SH-SY5Y (cell line): Measurements from ENCODE around the gene HOXD12.
A peak's percentile ranks its signal among the peaks of the same experiment; 100 is the strongest.

Experiments
- GATA2 ChIP-seq: IDR thresholded peaks from 2 replicates; pipeline ENCODE4 v1.6.1; 2011; ENCODE audit warnings: mild to moderate bottlenecking, low read depth, low read length
- GATA3 ChIP-seq: IDR thresholded peaks from 2 replicates; pipeline ENCODE4 v1.6.1; 2011; ENCODE audit warnings: low read depth, mild to moderate bottlenecking, low read length, moderate library complexity

Gene HOXD12

DNA sequence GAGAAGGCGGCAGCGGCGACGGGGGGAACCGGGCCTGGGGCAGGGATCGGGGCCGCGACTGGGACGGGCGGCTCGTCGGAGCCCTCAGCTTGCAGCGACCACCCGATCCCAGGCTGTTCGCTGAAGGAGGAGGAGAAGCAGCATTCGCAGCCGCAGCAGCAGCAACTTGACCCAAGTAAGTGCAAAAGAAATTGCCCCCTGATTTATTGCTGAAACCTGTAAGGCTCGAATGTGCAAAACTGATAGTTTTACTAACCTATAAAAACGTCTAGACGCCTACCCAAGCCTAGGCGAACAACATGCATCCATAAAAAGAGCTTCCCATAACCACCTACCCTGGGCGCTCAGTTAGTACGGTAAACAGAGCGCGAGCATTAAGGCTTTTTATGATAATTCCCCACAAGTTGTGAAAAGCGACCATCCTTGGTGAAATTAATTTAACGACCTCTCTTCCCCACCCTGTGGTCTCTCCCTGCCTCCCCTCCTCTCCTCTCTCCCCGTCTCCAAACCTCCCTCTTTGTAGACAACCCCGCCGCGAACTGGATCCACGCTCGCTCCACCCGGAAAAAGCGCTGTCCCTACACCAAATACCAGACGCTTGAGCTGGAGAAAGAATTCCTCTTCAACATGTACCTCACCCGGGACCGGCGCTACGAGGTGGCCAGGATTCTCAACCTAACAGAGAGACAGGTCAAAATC lies 24.0 kb downstream of the HOXD12 start:
- no peak for TF ChIP-seq GATA3
- TF ChIP-seq GATA2, result no peak

DNA sequence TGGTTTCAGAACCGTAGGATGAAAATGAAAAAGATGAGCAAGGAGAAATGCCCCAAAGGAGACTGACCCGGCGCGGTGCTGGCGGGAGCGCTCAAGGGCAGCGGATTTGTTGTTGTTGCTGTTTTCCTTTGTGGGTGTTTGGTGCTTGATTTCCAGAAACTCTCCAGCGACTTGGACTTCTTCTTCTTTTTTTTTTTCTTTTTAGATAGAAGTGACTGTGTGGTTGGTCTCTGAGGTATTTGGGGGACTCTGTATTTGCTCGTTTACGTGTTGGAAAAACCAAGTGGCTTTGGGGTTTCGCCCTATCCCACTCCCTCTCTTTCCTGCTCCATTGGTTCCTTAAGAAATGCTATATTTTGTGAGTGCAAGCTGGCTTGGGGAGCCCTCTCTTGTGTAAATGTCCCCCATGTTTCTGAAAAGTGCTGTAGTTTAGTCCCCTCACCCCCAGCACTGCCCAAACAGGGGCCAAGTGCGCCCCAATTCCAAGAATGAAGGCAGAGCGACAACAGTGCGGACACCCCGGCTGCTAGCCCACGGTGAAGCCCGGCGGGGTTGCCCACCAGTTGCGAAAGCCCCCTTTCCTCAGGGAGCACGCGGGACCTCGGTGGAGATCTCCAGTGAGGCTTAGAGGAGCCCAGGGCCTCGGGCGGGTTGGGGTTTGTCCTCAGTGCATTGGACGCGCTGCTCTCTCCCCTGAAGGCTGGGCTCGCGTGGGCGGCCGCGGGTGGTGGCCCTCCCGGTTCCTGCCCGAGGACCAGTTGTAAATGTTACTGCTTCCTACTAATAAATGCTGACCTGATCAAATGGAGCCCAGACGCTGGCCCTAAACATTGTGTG lies 24.7 kb downstream of the HOXD12 start:
- TF ChIP-seq GATA3 (no peak), GATA2 (no peak)

DNA sequence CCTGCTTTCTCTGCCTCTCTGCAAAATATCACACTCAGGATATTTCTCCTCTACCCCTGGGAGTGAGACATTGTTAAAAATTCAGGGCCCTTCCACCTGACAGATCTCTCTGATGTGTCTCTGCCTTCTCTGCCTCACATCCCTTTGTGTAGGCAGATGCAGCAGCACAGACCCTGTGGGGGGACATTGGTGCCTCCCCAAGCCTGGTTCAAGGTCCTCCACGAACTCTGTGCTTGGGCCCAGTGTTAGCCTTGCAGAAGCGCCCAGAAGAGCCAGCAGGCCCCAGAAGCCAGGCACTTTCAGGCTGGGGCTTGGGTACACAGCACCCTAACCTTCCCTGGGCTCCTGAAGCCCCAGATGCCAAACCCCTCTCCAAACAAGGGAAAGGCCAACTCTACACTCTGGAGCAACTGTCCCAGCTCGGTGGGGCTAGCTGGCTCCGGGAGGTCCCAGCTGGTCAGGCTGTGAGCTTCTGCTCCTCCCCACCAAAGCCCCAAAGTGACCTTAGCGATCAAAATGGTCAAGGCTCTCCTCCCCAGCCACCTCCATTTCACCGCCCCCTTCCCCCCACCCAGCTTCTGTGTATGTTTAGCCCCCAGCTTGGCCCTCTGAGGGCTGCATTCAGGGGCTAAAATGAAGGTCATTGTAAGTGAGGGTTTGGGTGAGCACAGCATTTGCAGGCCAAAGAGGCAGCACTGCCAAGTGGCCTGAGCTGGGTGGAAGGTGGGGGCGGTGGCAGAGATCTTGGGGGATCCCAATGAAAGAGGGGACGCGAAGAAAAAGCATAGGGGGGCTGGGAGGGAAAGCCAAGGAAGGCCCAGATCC lies 25.6 kb downstream of the HOXD12 start:
- TF ChIP-seq GATA2, result no peak
- TF ChIP-seq GATA3, result no peak

DNA sequence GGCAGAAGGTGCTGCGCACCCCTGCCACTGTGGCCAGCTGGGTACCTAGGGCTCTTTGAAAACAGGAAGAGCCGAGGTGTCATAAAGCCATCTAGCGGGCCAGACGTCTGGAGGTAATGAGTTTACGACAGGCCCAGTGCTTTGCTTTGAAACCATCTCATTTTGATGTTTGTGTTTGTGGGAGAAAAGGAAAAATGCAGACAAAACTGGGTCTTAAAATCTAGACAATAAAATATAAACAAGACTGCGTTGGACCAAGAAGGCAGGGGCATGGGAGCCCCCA lies 26.1 kb downstream of the HOXD12 start:
- TF ChIP-seq GATA2, result no peak

DNA sequence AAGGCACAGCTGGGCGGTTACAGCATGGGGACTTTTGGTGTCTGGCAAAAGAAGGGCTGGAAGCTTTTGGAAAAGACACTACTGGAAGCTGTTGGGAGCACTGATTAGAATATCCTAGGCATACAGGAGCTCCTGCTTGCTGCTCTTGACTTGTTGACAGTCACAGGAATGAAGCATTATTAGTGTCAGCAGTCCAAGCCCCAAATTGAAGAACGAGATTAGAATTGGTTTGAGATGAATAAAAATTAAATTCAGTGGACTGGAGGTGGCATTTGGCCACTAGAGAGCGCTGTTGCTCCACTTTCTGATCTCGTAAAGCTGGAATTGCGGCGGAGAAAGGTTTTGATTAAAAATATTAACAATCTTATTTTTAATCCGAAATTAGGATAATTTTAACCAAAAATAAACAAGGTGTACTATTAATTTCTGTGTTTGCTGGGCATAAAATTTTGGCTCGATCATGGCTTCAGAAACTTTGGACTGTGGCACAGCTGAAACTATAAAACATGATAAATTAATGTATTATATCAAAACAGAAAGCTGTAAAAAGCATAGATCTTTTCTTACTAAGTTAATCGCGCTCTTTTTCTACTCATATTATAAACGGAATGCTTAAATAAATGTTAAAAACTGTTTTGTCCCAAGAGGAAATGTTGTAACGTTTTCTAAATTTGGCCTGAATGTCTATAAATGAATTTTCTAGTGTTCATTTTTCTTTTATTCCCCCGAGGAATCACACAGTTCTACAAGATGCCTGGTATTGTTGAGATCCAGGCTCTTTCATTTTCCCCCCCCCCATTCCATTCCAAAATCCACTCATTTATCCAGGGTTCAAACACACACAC lies 27.6 kb downstream of the HOXD12 start:
- no peak for TF ChIP-seq GATA3
- TF ChIP-seq GATA2, result no peak

DNA sequence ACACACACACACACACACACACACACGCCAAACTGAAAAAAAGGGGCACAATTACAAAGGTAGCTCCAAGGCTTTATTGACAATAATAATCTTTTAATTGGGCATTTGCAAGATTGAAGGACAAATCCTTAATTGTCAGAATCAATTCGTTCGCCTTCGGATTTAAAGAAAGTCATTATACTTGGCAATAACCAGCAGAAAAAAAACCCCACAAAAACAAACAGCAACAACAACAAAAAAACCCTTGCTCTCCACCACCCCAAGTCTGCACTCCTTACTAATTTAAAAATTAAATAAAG lies 28.1 kb downstream of the HOXD12 start:
- TF ChIP-seq GATA3, result no peak
- TF ChIP-seq GATA2, result no peak

DNA sequence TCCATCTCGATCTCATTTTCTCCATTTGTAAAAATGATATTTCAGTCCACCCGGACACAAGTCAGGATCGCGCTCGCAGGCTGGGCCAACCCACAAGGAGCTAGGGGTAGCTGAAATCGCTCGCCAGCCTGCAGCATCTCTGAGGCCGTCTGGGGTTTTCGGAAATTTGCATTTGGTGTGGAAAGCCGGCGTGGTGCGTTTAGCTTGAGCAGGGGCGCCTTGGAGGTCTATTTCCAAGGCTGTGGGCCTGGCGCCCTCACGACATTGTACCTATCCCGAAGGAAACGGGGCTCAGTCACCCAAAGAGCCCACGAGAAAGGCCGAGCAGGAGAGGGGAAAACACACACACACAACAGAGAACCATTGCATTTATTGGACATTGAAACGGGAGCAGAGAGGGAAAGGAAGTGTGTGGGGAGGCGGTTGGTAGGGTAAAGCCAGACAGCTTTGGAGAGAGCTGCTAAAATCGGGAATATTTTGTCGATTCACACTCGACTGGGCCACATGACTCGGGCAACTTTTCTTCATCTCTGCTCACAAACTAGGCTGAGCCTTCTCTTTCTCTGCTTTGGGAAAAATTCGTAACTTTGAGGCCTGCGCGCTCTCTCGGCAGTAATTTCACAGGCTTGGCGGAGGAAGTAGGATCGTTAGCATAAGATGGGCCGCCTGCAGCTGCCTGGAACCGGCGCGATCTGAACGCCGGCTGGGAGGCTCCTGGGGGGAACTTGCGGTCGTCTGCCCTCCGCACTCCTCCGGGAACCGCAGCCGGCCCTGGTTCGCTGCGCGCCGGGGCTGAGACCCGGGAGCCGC lies 28.8 kb downstream of the HOXD12 start:
- TF ChIP-seq GATA3 (no peak), GATA2 (no peak)

DNA sequence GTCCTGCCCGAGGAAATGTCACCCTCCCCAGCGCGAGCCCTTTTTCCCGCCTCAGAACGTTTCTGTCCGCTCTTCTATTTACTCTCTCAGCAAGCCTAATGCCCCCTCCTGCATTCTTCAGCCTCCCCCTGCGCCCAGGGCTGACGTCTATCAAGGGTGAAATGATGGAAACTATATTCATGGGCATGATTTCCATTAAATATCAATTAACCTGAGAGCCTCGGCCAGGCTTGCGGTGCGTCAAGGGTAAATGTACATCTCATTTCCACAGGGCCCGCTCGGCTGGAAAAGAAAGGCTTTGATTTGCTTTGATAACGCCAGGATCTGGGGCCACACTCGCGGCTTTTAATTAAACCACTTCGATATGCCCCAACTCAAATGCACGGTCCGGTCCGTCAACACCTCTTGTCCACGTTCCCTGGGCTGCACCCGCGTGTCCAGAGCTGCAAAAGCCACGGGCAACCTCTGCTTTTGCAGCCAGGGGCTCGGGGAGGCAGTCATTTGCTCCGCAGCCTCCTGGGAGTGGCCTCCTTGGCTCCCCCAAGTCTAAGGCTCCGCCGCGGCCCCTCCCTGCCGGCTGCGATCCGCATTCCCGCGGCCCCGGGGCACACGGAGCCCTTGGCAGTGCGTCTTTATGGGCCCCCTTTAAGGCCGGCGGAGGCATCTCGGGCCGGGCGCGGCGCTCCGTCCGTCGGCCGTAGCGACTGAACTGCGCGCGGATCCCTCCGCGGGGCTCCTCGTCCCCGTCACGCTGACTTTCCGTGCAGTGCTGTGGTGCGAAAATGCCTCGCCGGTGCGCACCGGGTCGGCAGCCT lies 29.6 kb downstream of the HOXD12 start, which contains the start of gene HOXD8:
TSS of gene HOXD8 (plus strand) at position 724 of the 815 bp plus-strand sequence. CDS start 662 bp downstream, outside the sequence.
- TF ChIP-seq GATA3 (no peak), GATA2 (peak; percentile 50)

DNA sequence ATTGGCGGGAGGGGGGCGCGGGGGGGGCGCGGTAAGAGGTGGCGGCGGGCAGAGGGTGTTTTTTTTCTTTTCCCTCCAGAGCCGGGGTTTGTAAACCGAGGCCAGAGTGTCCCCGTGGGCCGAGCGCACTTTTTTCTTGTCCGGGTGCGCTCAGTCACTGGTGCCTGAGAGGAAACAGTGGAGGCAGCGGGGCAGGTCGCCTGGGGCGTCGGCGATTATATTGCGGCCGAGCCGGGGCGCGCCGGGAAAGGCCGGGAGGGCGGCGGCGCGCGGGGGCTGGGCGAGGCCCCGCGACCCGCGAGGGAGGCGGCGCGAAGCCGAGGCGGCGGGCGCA lies 30.2 kb downstream of the HOXD12 start:
- TF ChIP-seq GATA2 (no peak), GATA3 (no peak)

DNA sequence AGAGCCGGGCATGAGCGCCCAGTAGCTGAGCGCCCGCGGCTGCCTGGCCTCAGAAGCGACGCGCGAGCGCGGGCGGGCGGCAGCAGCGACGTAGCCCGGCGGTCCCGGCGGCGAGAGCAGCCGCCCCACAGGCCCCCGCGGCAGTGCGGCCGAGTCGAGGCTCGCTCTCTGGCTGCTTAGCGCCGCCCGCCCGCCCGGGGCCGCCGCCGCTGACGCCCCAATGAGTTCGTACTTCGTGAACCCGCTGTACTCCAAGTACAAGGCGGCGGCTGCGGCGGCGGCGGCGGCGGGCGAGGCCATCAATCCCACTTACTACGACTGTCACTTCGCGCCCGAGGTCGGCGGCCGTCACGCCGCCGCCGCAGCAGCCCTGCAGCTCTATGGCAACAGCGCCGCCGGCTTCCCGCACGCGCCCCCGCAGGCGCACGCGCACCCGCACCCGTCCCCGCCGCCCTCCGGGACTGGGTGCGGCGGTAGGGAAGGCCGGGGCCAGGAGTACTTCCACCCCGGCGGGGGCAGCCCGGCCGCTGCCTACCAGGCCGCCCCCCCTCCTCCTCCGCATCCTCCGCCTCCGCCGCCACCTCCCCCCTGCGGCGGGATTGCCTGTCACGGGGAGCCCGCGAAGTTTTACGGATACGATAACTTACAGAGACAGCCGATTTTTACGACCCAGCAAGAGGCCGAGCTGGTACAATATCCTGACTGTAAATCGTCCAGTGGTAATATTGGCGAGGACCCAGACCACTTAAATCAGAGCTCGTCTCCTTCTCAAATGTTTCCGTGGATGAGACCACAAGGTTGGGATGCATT lies 30.8 kb downstream of the HOXD12 start:
- TF ChIP-seq GATA2 (no peak), GATA3 (no peak)

DNA sequence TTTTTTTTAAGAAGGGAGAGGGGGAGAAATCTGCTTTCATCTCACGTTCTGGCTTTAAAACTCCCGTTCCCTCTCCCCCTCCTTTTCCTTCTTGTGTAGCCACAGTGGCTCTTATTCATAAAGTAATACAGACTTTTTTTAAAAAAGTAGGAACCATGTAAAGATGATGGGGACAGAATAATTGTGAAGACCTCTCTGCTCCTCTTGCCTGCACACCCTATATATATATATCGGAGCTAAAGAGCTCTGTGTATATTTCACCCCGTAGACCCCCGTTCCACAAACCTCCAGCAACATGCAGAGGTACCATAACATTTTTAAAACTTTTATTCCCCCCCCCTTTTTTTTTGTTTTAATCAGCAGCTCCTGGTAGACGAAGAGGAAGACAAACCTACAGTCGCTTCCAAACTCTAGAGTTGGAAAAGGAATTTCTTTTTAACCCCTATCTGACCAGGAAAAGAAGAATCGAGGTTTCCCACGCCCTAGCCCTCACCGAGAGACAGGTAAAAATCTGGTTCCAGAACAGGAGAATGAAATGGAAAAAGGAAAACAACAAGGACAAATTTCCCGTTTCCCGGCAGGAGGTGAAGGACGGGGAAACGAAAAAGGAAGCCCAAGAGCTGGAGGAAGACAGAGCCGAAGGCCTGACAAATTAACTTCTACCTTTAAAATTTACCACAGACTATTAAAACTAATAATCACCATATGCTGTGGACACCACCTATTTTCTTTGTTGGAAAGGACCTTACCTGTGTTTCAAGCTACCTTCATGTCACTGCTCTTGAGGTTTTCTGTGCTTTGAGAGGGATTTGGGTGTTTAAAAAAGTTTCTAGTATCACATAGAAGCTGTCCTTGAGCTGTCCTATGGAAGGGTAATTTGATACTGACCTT lies 31.6 kb downstream of the HOXD12 start:
- TF ChIP-seq GATA3 (no peak), GATA2 (no peak)

DNA sequence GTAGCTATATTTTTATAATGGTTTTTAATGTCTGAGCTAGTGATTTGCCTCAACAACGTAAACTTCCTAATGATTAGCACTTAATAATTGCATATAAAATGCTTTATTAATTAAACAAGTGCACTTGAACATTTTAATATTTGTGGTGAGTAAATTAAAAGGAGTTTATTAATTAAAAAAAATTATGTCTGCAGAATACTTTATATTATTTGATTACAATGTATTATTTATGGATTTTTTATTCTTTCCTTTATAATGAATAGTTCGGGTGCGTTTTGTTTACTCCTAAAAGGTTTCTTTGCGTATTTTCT lies 32.2 kb downstream of the HOXD12 start:
- TF ChIP-seq GATA3 (no peak), GATA2 (no peak)
